ENCODE data around the gene SPATC1L.

The SPATC1L gene

DNA sequence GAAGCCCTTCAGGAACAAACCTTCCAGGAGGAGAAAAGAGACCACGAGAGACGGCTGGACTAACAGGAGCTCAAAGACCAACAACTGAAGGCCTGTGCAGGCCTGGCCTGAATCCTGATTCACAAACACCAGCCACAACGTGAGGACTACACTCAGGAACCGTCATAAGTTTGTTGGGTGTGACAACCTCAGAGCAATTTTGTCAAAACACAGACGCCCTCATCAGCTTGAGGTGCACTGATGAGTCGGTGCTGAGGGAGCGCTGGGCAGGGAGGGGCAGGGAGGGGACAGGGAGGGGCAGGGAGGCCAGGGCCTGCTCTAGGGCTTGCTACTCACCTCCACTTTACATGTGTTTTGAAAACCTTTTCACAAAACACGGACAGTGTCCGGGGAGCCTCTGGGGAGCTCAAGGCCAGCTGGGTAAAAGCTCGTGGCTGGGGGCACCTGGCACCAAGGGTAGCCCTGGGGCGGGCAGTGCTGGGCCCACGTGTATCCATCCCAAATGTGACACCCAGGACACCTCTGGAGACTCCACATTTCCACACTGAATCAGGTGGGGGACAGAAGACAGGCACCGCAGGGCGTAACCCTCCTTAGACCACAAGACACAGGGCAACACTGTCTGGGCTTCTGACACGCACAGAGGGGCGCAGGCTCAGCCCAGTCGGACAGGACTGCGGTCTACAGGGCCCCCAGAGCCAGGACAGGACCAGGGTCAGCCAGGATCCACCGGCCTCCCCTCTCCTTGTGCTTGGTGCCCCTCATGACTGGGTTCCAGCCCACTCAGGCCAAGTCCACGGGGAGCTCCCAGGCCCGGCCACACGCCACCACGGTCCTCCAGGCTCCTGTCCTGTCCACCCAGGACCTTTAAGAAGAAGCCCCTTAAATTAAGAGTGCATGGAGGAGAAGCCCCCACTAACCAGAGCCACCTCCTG, 27.8 kb upstream of the SPATC1L start:
- TF ChIP-seq, protein P1, sequence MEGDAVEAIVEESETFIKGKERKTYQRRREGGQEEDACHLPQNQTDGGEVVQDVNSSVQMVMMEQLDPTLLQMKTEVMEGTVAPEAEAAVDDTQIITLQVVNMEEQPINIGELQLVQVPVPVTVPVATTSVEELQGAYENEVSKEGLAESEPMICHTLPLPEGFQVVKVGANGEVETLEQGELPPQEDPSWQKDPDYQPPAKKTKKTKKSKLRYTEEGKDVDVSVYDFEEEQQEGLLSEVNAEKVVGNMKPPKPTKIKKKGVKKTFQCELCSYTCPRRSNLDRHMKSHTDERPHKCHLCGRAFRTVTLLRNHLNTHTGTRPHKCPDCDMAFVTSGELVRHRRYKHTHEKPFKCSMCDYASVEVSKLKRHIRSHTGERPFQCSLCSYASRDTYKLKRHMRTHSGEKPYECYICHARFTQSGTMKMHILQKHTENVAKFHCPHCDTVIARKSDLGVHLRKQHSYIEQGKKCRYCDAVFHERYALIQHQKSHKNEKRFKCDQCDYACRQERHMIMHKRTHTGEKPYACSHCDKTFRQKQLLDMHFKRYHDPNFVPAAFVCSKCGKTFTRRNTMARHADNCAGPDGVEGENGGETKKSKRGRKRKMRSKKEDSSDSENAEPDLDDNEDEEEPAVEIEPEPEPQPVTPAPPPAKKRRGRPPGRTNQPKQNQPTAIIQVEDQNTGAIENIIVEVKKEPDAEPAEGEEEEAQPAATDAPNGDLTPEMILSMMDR (IDR thresholded peaks at IDR 0.05; ENCODE audit: low read depth, low read length) = no peak
- DNase-seq = peak; percentile 2
- Histone ChIP-seq H3K4me1 (peaks cover 12% of the 10 kb centered on the region), H3K9me3 (no peaks in the 10 kb centered on the region), H3K27me3 (no peaks in the 10 kb centered on the region), H3K4me3 (ENCODE audit: low read depth, low read length) (no peak overlapping the region), H3K36me3 (peaks cover 52% of the 10 kb centered on the region)

DNA sequence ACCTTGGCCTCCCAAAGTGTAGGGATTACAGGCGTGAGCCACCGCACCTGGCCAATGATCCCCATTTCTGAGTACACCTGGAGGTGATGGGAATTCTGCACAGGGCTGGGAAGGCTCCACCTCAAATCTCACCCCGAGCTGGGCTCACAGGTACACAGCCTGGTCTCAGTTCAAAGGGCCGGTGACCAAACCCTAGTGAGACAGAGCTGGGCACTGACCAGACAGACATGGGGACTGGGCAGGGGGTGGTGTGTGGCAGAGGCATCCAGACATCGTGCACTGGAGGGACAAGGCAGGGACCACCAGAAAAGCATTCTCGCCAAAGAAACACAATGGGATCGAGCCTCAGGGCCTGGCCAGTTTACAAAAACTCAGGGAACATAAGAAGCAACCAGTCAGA, 27.1 kb upstream of the SPATC1L start:
- Histone ChIP-seq H3K9me3 (no peaks in the 10 kb centered on the region), H3K4me1 (peaks cover 12% of the 10 kb centered on the region), H3K4me3 (ENCODE audit: low read depth, low read length) (no peak overlapping the region), H3K27me3 (no peaks in the 10 kb centered on the region), H3K36me3 (peaks cover 56% of the 10 kb centered on the region)
- no peak for DNase-seq
- TF ChIP-seq, protein P1 (IDR thresholded peaks at IDR 0.05; ENCODE audit: low read depth, low read length) = no peak

DNA sequence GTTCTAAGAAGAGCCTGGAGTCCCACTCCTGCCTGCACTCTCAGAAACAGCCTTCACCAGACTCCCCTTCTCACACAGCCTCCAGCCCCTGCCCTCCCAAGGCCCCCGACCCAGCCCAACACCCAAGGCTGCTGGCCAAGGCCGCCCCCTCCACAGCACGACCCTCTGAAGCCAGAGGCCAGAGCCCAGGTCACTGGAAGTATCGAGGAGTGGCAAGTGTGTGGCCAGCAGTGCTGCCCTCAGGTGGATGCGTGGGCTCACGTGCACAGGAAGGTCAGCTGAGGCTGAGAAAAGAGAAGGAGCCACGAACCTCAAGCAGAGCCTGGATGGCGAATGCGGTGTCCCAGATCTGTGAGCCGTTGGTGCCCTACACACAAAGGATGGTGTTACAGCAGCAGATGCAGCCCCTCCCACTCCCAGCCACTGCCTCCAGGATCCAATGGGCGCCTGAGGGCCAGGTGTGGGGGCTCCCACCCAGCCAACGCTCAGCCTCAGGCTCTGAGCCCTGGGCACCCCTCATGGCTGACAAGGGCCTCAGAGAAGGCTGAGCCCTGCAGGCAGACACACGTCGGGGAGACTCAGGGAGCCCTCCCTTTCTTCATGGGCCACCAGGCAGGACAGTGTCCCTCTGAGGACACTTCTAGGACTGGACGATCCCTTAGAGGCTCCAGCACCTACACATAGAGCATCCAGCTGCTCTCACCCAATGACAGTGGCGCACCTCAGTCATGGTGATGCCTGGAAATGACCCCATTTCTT, 26.3 kb upstream of the SPATC1L start:
- DNase-seq = peak; percentile 3
- H3K4me1 ChIP-seq = peaks cover 12% of the 10 kb centered on the region
- TF ChIP-seq, protein P1 (IDR thresholded peaks at IDR 0.05; ENCODE audit: low read depth, low read length) = peak; percentile 18; the same call in 1 of the 2 replicates
- no peak overlapping the region for H3K4me3 ChIP-seq (ENCODE audit: low read depth, low read length)
- no peaks in the 10 kb centered on the region for H3K27me3 ChIP-seq
- peaks cover 56% of the 10 kb centered on the region for H3K36me3 ChIP-seq
- no peaks in the 10 kb centered on the region for H3K9me3 ChIP-seq

DNA sequence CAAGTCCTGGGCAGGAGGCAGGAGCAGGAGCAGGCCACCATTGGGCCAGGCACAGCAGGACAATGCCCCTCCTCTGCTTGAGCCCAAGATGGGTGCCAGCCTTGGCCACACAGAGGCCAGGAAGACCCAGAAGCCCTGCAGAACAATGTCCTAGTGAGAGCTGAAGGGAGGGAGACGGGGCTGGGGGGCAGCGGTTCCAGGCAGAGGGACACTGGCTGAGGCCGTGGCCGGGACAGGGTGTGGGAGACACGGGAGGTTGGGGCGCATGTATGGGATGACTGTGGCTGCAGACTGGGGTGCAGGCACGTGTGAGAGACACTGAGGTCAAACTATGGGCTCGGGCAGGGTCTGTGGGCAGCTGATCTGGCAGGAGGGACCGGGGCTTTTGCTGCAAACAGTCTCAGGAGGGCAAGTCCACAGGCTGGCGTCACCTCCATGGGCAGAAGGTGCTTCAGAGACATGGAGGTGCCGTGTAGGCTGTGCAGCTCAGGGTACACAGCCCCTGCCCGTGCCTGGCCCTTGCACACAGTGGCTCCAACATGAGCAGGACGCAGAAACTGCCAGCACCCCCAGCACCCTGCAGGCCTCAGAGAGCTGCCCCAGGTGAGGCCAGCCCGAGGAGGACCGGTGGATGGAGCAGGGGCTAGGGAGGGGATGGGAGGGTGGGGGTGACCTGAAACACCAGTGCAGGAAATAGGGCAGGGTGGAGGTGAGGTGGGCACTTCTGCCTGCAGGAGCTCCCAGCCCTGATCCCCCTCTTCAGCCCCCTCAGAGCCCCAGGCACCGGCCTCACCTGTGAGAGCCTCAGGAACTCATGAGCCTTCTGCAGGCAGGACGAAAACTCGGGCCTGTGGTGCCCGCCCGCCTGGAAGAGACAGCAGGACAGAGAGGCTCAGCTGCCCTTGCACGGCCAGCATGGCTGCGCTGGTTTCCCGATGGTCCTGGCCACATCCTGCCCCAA, 24.8 kb upstream of the SPATC1L start:
- Histone ChIP-seq H3K4me1 (peaks cover 8% of the 10 kb centered on the region), H3K36me3 (peaks cover 58% of the 10 kb centered on the region)
- DNase-seq = peak; percentile 8

DNA sequence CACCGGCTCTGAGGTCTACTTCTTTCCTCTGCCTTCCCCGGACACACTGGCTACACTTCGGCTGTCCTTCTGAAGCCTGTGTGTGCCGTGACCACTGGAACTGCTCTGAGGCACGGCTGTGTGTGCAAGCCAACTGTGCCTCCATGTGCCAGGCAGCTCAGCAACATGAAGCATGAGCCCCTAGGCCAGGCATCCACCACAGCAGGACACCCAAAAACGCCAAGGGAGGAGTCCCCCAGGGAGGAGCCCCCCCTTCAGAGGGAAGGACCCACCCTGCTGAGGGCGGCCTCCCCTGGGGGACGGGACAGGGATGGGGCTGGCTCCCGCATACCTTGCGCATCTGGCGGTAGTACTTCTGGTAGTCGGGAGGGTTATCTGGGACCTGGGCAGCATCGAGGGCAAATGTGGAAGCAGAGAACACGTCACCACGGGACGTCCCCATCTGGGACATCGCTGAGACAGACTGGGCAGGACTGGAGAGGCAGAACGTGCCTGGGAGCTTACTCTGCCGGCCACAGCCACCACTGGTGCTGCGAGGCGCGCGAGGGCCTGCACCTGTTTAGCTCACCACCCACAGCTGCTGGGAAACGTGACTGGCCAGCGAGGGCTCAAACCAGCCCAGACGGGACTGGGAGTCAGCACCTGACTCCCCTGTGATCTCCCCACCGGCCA, 23.8 kb upstream of the SPATC1L start:
- peaks cover 55% of the 10 kb centered on the region for H3K36me3 ChIP-seq
- DNase-seq = peak; percentile 8
- no peaks in the 10 kb centered on the region for H3K27me3 ChIP-seq
- TF ChIP-seq, protein P1 (IDR thresholded peaks at IDR 0.05; ENCODE audit: low read depth, low read length) = no peak
- H3K4me1 ChIP-seq = 0 out of 2 replicates have a peak, but pooled peaks cover under 1% of the 10 kb centered on the region
- H3K9me3 ChIP-seq = no peaks in the 10 kb centered on the region
- H3K4me3 ChIP-seq (ENCODE audit: low read depth, low read length) = no peak overlapping the region

More for the DNA sequence above, 24.8 kb upstream of the SPATC1L start:
- Histone ChIP-seq H3K4me3 (ENCODE audit: low read depth, low read length) (no peak overlapping the region), H3K27me3 (no peaks in the 10 kb centered on the region), H3K9me3 (no peaks in the 10 kb centered on the region)
- TF ChIP-seq, protein P1 (IDR thresholded peaks at IDR 0.05; ENCODE audit: low read depth, low read length) = no peak
